KMS-11 (cell line): Measurements from ENCODE around the gene CRYBG1.

ENCODE experiments used
- H2AFZ ChIP-seq: fragments of 200-600 bp; sonication (generic); 2 replicates; pipeline ENCODE4 v1.6.1; 2016; ENCODE audit warnings: antibody characterized with exemption, mixed run types, low read depth
- H3K27ac ChIP-seq: fragments of 200-600 bp; sonication (generic); 2 replicates; pipeline ENCODE4 v1.6.1; 2016; ENCODE audit warnings: mild to moderate bottlenecking, mixed run types
- H3K27me3 ChIP-seq: fragments of 200-600 bp; sonication (generic); 2 replicates; pipeline ENCODE4 v1.6.1; 2017; ENCODE audit warnings: mild to moderate bottlenecking, low read depth, mixed run types, moderate library complexity; ENCODE audit not compliant: insufficient read depth
- H3K36me3 ChIP-seq: fragments of 200-600 bp; sonication (generic); 2 replicates; pipeline ENCODE4 v1.6.1; 2017; ENCODE audit warnings: mild to moderate bottlenecking, mixed run types; ENCODE audit not compliant: insufficient read depth
- H3K4me1 ChIP-seq: fragments of 200-600 bp; sonication (generic); 2 replicates; pipeline ENCODE4 v1.6.1; 2016; ENCODE audit warnings: mild to moderate bottlenecking, low read depth, mixed run types; ENCODE audit not compliant: poor library complexity, severe bottlenecking
- H3K4me2 ChIP-seq: fragments of 200-600 bp; sonication (generic); 2 replicates; pipeline ENCODE4 v1.7.0; 2016; ENCODE audit warnings: mild to moderate bottlenecking, mixed run types
- H3K4me3 ChIP-seq: fragments of 200-600 bp; sonication (generic); IDR thresholded peaks from 2 replicates; pipeline ENCODE4 v1.6.1; 2017; ENCODE audit warnings: low read depth, low read length, mixed read lengths; ENCODE audit not compliant: insufficient read depth
- H3K79me2 ChIP-seq: fragments of 200-600 bp; sonication (generic); 2 replicates; pipeline ENCODE4 v1.6.1; 2016; ENCODE audit warnings: low read depth, mixed run types; ENCODE audit not compliant: insufficient read depth
- H3K9ac ChIP-seq: fragments of 200-600 bp; sonication (generic); 2 replicates; pipeline ENCODE4 v1.6.1; 2016; ENCODE audit warnings: mild to moderate bottlenecking, mixed run types
- H4K20me1 ChIP-seq: fragments of 200-600 bp; sonication (generic); 2 replicates; pipeline ENCODE4 v1.6.1; 2016; ENCODE audit warnings: mild to moderate bottlenecking, mixed run types; ENCODE audit not compliant: insufficient read depth
- CTCF ChIP-seq: fragments of 200-600 bp; sonication (generic); conservative IDR thresholded peaks from 2 replicates; pipeline ENCODE4 v1.6.1; 2017; ENCODE audit warnings: low read depth, mild to moderate bottlenecking, antibody characterized with exemption, low read length, moderate library complexity, mixed read lengths

Gene CRYBG1

DNA sequence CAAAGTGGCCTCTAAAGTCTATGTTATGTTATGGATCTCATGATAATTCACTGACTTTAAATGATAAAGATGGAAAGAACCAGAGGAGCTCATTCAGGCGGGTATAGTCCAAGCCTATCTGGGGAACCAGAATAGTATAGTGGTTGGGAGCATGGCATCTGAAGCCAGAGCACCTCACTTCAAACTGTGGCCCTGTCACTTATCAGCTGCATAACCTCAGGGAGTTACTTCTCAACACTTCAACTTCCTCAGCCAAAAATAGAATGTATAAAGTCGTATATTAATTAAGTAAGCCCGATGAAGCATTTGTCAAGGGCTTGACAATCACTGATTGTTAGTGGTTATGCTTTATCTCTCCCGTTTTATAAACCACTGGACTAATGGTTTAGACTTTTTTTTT is 156.1 kb downstream of the CRYBG1 start:
- TF ChIP-seq CTCF: no peak
- no peaks in the 10 kb centered on the region for H3K36me3 ChIP-seq
- no peak overlapping the region for H3K27ac ChIP-seq
- peaks cover 10% of the 10 kb centered on the region for H3K4me1 ChIP-seq
- H2AFZ ChIP-seq: no peak overlapping the region
- H3K9ac ChIP-seq: no peak overlapping the region
- H3K79me2 ChIP-seq: no peaks in the 10 kb centered on the region
- no peak overlapping the region for H3K4me3 ChIP-seq
- H4K20me1 ChIP-seq: no peaks in the 10 kb centered on the region
- no peak overlapping the region for H3K4me2 ChIP-seq
- H3K27me3 ChIP-seq: peaks cover 2% of the 10 kb centered on the region; the same call in 1 of the 2 replicates

GRCh38 chr6:106517706-106518105 is 157.2 kb downstream of the CRYBG1 start:
- no peak overlapping the region for H2AFZ ChIP-seq
- H3K27ac ChIP-seq: no peak overlapping the region
- peaks cover 10% of the 10 kb centered on the region for H3K4me1 ChIP-seq
- H3K27me3 ChIP-seq: no peaks in the 10 kb centered on the region
- H3K4me3 ChIP-seq: no peak overlapping the region
- no peak overlapping the region for H3K4me2 ChIP-seq
- H3K79me2 ChIP-seq: no peaks in the 10 kb centered on the region
- no peak overlapping the region for H3K9ac ChIP-seq
- TF ChIP-seq CTCF: no peak
- H4K20me1 ChIP-seq: no peaks in the 10 kb centered on the region
- H3K36me3 ChIP-seq: no peaks in the 10 kb centered on the region

DNA sequence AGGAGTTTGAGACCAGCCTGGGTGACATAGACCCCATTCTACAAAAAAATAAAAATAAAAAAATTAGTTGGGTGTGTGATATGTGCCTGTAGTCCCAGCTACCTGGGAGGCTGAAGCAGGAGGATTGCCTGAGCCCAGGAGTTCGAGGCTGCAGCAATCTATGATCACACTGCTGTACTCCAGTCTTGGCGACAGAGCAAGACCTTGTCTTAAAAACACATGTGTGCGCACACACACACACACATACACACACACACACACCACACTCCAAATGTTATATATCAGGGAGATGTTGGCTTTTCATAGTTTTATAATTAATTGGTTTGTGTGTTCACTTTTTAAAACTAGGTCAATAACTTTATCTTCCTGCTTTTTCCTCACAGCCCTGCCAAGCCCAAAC is 158.2 kb downstream of the CRYBG1 start:
- H3K4me3 ChIP-seq: no peak overlapping the region
- TF ChIP-seq CTCF: no peak
- H4K20me1 ChIP-seq: no peaks in the 10 kb centered on the region
- no peak overlapping the region for H3K9ac ChIP-seq
- peaks cover 15% of the 10 kb centered on the region for H3K4me1 ChIP-seq
- H3K4me2 ChIP-seq: no peak overlapping the region
- H2AFZ ChIP-seq: no peak overlapping the region; the same call in 1 of the 2 replicates
- H3K27ac ChIP-seq: no peak overlapping the region
- no peaks in the 10 kb centered on the region for H3K36me3 ChIP-seq
- H3K79me2 ChIP-seq: no peaks in the 10 kb centered on the region
- H3K27me3 ChIP-seq: no peaks in the 10 kb centered on the region

DNA sequence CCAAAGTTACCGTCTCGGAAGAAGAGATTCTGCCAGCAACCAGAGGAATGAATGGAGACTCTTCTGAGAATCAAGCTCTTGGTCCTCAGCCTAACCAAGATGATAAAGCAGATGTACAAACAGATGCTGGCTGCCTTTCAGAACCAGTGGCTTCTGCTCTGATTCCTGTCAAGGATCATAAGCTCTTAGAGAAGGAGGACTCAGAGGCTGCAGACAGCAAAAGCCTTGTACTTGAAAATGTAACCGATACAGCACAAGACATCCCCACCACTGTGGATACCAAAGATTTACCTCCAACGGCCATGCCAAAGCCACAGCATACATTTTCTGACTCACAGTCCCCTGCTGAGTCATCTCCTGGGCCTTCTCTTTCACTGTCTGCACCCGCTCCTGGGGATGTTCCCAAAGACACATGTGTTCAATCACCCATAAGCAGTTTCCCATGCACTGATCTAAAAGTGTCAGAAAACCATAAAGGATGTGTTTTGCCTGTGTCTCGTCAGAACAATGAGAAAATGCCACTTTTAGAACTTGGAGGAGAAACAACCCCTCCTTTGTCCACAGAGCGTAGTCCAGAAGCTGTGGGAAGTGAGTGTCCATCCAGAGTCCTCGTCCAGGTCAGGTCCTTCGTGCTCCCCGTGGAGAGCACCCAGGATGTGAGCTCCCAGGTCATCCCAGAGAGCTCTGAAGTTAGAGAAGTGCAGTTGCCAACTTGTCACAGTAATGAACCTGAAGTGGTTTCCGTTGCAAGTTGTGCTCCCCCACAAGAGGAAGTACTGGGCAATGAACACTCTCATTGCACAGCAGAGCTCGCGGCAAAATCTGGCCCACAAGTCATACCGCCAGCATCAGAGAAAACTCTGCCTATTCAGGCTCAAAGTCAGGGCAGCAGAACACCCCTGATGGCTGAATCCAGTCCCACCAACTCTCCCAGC is 159.2 kb downstream of the CRYBG1 start:
- H3K27me3 ChIP-seq: no peaks in the 10 kb centered on the region
- no peak overlapping the region for H3K4me3 ChIP-seq
- no peaks in the 10 kb centered on the region for H3K79me2 ChIP-seq
- no peaks in the 10 kb centered on the region for H4K20me1 ChIP-seq
- no peak for TF ChIP-seq CTCF
- H3K27ac ChIP-seq: peak overlapping the region; percentile 24; the same call in 1 of the 2 replicates
- H3K9ac ChIP-seq: no peak overlapping the region; the same call in 1 of the 2 replicates
- H3K4me2 ChIP-seq: no peak overlapping the region
- H3K4me1 ChIP-seq: peaks cover 25% of the 10 kb centered on the region
- peak overlapping the region; percentile 33 for H2AFZ ChIP-seq
- H3K36me3 ChIP-seq: no peaks in the 10 kb centered on the region
